Activated CD8-positive, alpha-beta memory T cell treated with anti-CD3 and anti-CD28 coated beads for 36 hours (primary cell): ENCODE data around the gene NT5C2. TPM values are rescaled to one million over a fixed set of nuclear protein-coding genes. Genes with fewer than 3 reads are reported as not detected.
"Not testable (repeated sequence)": the region's sequence is repeated elsewhere in the genome, so short reads cannot be mapped to it uniquely, and the experiment has no call there.

Experiments used
- CTCF ChIA-PET: fragments of 350-600 bp; sonication (Branson Sonifier 250); formaldehyde crosslinking; loops from one replicate; lab custom pipeline; 2021; ENCODE audit warnings: antibody characterized with exemption; lab: Charles Lee
- POLR2A ChIA-PET: fragments of 350-600 bp; sonication (Branson Sonifier 250); formaldehyde crosslinking; loops from one replicate; lab custom pipeline; 2021; ENCODE audit warnings: antibody characterized with exemption; lab: Charles Lee
- total RNA-seq, 2 experiments: library from RNA; stranded (reverse); gene quantifications; one replicate each; pipeline ENCODE4 v1.2.3, GENCODE V29; 2021

Gene NT5C2
- total RNA-seq: 10 to 100 TPM; 40.0 to 46.3 TPM

DNA sequence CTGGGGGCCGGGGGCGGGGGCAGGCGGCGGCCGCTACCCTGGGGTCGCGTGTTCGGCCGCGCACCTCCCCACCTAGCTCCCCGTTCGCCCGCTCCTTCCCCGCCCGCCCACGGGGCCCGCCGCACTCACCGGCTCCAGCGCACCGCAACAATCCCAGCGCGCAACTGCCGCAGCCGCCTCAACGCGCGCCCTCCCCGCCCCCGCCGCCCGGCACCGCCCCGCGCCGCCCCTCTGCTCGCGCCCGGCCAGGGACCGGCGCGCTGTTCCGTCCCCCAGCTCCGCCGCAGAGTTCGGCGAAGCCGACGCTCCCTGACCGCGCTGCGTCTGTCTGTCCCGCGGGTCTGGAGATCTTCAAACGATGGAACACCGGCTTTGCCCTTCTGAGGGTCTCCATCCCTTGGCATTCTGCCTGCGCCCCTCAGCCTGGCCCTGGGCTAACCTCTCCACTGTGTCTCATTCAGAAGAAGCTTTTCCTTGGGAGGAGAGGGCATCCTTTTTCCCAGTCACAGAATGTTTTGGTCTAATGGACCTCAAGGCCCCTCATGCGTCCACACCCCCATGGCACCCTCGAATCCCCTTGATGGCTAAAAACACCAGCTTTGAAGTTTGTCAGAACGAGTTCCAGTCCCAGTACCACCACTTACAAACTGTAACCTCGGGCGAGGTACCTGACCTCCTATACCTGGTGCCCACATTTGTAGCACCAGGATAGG lies at the start of gene NT5C2:
Gene NT5C2, minus strand, starts transcription at position 166 of the 713 bp plus-strand sequence. CDS start 18,314 bp downstream, outside the sequence.
- POLR2A ChIA-PET: interaction anchor here (0.5 to 1.4 kb wide), 5 partner anchors 10 to 480 kb away, joined by 3 read pairs; partner anchors contain the start of gene CNNM2
- CTCF ChIA-PET: interaction anchor here (0.6 to 2.1 kb wide), 3 partner anchors 16 to 275 kb away, joined by 4 to 5 read pairs (median 4); partner anchors contain the start of gene CNNM2

DNA sequence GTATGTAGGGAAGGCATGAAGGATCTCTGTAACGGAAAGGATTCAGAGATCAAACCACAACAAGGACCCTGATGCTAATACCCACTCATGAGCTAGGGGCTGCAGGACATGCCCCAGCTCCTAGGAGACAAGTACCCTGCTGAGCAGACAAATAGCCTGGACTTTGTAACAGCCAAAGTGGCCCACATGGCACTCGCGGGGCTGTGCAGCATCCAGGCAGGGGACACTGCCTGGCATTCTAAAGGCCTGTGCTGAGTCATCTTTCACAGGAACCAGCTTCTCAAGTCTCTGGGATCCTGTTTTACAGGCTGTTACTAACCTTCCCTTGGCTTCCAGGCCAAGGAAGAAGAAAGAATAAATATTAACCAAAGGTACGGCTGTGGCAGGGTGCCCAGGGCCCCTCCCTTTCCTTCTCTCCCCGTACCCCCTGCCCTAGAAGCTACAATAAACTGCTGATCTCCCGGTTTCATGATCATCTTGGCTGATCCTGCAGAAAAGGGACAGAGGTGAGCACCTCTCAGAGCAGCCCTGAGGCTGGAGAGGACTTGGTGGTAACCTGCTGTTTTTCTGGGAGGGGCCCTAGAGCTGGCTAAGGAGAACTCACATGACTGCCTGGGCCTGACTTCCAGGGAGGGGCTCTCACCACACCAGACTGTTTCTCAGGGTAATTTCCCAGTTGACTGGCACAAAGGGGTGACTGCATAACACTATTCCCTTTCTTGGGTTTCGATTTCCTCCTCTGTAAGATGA lies 48.4 kb upstream of the NT5C2 start:
- ChIA-PET CTCF (interaction anchor here (1.7 kb wide), 1 partner anchor 44 kb away, joined by 3 read pairs; no protein-coding TSS in a partner anchor), POLR2A (no interaction called here)

GRCh38 chr10:103238506-103239252 lies 45.6 kb upstream of the NT5C2 start:
- ChIA-PET POLR2A (no interaction called here), CTCF (interaction anchor here (0.5 to 1.6 kb wide), 2 partner anchors 11 to 478 kb away, joined by 4 read pairs; no protein-coding TSS in a partner anchor)

- CTCF ChIA-PET: interaction anchor here (0.7 to 1.1 kb wide), 2 partner anchors 43 to 134 kb away, joined by 3 to 4 read pairs; partner anchors contain the start of gene NT5C2
These were observed 42.7 kb upstream of the NT5C2 start for GRCh38 chr10:103235775-103236174.

DNA sequence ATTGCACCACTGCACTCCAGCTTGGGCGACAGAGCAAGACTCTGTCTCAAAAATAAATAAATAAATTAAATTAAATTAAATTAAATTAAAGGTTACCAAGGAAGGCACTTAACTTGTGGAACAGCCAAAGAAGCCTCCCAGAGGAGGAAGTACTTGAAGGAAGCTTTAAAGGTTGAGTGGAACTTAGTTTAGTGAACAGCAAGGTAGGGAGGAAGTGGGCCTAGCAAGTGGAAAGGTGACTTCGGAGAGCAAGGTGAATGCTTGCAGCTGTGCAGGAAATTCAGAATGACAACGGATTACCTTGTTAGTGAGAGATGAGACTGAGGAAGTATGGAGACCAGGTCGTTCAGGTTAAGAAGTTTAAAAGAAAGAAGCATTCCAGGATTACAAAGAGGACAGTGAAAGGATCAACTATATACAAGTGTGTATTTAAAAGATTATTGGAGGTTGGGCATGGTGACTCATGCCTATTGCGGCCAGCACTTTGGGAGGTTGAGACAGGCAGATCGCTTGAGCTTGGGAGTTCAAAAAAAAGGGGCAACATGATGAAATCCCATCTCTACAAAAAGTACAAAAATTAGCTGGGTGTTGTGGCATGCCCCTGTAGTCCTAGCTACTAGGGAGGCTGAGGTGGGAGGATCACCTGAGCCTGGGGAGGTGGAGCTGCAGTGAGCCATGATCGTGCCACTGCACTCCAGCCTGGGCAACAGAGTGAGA lies 39.9 kb upstream of the NT5C2 start:
- POLR2A ChIA-PET: no interaction called here
- CTCF ChIA-PET: no interaction called here

More at GRCh38 chr10:103235775-103236174, 42.7 kb upstream of the NT5C2 start:
- POLR2A ChIA-PET: no interaction called here

DNA sequence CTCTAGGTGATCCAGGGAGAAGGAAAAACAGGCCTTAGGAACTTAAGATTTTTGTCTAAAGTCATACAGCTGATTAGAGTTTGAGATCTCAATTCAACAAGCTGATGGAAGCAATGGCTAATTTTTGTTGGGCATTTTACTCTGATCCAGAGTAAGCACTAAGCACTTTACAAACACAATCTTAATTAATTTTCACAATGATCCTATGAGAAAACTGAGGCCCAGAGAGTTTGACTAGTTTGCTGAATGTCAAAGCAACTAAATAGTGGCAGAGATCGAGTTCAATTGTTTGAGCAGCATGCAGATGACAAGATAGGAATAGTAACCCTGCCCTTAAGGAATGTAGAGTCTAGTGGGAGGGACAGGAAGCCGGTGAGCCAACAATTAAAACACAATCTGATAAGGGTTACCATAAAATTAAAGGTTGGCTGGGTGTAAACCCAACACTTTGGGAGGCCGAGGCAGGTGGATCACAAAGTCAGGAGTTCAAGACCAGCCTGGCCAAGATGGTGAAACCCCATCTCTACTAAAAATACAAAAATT lies 39.1 kb upstream of the NT5C2 start:
- ChIA-PET POLR2A (no interaction called here), CTCF (interaction anchor here (0.7 kb wide), 2 partner anchors 370 to 494 kb away, joined by 3 read pairs; no protein-coding TSS in a partner anchor)

DNA sequence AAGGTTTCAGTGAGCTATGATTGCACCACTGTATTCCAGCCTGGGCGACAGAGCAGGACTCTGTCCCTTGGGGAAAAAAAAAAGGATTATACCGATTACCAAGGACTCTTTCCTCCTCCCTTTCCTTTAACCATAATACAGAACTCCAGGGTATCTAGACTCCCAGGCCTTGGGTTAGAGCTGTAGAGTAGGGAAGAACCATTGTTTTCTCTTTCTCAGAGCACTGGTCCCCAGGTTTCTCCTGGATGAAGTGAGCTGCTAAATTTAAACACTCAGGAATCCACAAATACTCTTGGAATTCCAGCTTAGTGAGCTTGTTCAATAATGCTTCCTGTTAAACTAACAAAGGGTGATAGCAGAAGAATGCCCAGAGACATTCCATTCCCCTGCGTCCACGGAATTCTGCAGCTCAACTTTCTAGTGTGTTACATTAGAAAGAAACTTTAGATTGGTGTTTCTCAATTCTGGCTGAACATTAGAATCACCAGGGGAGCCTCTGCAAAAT lies 38.0 kb upstream of the NT5C2 start:
- POLR2A ChIA-PET: no interaction called here

DNA sequence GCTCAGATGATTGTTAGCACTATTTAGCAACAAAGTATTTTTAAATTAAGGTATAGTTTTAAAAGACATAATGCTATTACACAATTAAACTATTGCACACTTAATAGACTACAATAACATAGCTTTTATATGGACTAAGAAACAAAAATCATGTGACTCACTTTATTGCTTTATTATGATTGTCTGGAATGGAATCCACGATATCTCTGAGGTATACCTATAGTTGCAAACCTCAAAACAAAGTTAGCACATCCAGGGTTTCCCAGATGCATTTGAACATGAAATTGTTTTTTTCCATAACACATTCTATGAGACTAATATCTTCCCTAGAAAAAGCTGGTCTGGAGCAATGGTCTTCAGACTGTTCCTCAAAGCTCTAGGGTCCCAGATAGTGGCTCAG lies 34.3 kb upstream of the NT5C2 start:
- ChIA-PET CTCF (interaction anchor here (0.6 to 1.4 kb wide), 2 partner anchors 17 to 404 kb away, joined by 3 to 5 read pairs; no protein-coding TSS in a partner anchor), POLR2A (no interaction called here)

More for the DNA sequence above, 38.0 kb upstream of the NT5C2 start:
- CTCF ChIA-PET: interaction anchor here (0.7 to 1.7 kb wide), 3 partner anchors 330 to 493 kb away, joined by 3 read pairs; no protein-coding TSS in a partner anchor

- ChIA-PET CTCF (no interaction called here), POLR2A (no interaction called here)
These were observed 32.9 kb upstream of the NT5C2 start for GRCh38 chr10:103225939-103226338.

DNA sequence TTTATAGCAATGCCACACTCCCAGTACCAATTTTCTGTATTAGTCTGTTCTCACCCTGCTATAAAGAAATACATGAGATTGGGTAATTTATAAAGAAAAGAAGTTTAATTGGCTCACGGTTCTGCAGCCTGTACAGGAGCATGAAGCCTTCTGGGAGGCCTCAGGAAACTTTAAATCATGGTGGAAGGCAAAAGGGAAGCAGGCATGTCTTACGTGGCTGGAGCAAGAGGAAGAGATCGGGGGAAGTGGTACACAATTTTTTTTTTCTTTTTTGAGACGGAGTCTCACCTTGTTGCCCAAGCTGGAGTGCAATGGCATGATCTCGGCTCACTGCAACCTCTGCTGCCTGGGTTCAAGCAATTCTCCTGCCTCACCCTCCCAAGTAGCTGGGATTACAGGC lies 31.6 kb upstream of the NT5C2 start:
- POLR2A ChIA-PET, CTCF ChIA-PET: not testable (repeated sequence)

DNA sequence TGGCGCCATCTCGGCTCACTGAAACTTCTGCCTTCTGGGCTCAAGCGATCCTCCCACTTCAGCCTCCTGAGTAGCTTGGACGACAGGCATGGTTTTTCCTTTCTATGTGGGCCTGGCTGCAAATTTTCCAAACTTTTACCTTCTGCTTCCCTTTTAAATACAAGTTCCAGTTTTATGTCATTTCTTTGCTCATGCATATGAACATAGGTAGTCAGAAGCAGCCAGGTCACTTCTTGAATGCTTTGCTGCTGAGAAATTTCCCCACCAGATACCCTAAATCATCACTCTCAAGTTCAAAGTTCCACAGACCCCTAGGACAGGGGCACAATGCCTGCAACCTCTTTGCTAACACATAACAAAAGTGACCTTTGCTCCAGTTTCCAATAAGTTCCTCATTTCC lies 31.1 kb upstream of the NT5C2 start:
- CTCF ChIA-PET: no interaction called here
- POLR2A ChIA-PET: no interaction called here

DNA sequence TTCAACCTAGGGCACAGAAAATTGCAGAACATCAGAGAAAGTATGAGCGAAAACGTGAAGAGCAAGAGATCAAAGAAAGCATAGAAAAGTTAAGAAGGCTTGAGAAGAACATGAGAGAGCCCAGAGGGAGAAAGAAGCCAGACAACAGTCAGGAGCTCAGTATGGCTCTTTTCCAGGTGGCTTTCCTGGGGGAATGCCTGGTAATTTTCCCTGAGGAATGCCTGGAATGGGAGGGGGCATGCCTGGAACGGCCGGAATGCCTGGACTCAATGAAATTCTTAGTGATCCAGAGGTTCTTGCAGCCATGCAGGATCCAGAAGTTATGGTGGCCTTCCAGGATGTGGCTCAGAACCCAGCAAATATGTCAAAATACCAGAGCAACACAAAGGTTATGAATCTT lies 23.3 kb upstream of the NT5C2 start:
- POLR2A ChIA-PET, CTCF ChIA-PET: not testable (repeated sequence)

GRCh38 chr10:103215601-103216000 lies 22.5 kb upstream of the NT5C2 start:
- POLR2A ChIA-PET: no interaction called here
- CTCF ChIA-PET: no interaction called here

GRCh38 chr10:103210262-103210661 lies 17.2 kb upstream of the NT5C2 start:
- POLR2A ChIA-PET, CTCF ChIA-PET: not testable (repeated sequence)

DNA sequence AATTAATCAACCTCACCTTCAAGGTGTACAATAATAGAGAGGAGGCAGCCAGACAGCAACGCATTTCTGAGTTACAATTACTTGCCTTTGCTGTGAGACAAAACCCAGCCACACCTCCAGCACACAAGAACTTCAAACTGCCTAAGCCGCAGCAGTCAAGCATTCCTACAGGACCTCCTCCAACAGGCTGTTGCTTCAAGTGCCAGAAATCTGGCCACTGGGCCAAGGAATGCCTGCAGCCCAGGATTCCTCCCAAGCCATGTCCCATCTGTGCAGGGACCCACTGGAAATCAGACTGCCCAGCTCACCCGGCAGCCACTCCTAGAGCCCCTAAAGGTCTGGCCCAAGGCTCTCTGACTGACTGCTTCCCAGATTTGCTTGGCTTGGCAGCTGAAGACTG lies 14.6 kb upstream of the NT5C2 start:
- POLR2A ChIA-PET, CTCF ChIA-PET: not testable (repeated sequence)

DNA sequence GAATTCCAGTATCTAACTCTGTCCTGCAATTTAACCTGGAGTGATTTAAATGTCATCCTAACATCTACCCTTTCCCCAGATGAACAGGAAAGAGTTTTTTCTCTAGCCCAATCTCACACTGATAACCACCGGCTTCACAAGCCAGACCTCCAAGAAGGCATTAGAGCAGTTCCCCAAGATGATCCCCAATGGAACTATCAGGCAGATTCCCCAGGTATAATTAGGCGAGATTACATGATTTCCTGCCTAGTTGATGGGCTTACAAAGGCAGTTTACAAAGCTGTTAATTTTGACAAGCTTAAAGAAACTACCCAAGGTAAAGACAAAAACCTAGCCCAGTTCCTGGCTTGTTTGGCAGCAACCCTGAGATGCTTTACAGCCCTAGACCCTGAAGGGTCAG lies 14.1 kb upstream of the NT5C2 start:
- CTCF ChIA-PET: no interaction called here
- POLR2A ChIA-PET: no interaction called here

GRCh38 chr10:103206715-103207114 lies 13.6 kb upstream of the NT5C2 start:
- CTCF ChIA-PET, POLR2A ChIA-PET: not testable (repeated sequence)

- POLR2A ChIA-PET, CTCF ChIA-PET: not testable (repeated sequence)
These were observed 12.3 kb upstream of the NT5C2 start for GRCh38 chr10:103205401-103205800.
